ENCODE results near the gene CBARP.

CBARP gene

DNA sequence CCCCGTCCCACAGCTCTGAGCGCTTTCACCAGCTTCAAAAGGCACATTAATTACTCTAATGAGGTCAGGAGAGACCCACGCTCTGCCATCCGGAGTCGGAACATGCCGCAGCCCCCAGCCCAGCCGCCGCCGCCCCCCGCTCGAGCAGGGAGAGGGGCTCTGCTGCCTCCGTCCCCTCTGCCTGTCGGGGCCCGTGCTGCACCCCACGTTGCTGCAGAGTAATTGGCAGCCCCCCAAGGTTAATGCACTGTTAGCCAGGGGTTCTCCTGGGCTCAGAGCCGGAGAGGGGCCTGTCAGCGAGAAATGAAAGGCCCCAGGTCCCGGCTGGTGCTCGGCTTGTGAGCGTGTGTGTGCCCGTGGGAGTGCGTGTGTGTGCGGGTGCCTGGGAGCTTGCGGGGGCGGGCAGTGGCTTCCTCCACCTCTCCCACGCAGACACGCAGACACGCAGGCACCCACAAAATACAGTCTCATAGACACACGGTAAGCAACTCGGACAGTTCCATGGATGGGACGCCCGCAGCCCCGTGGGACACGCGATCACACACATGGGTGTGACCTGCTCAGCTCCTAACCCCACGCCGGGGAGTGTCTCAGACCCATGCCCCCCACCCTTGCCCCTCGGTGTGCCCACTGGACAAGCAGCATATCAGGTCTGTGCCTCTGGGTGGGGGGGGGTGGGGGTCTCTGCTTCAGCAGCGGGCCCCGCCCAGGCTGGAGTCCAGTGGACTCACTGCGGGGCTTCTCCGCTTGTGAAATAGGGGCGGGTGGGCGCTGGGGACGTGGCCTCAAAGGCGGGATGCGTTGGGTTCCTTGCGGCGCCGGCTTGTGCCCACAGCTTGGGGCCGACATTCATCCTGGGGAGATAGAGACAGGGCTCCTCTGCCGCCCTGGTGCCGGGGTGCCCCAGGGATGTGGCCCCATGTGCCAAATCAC lies 43.1 kb upstream of the CBARP start:
- no peak overlapping the region for H3K4me3 ChIP-seq (ENCODE audit: extremely low read depth, insufficient read depth, low read length, poor library complexity, severe bottlenecking)
- H3K4me1 ChIP-seq (ENCODE audit: control insufficient read depth, insufficient read depth, low read length, poor library complexity, severe bottlenecking) = no peaks in the 10 kb centered on the region
- H3K9me3 ChIP-seq (ENCODE audit: control insufficient read depth, low read length) = no peaks in the 10 kb centered on the region
- no peak overlapping the region for H3K27ac ChIP-seq (ENCODE audit: low read depth, low read length, severe bottlenecking)
- 93 to 94% methylated on average over 48 to 50 of the region's 53 CpGs for WGBS, 2 experiments (ENCODE audit: insufficient coverage in 2 of 2)
- peaks cover 15% of the 10 kb centered on the region for H3K36me3 ChIP-seq (ENCODE audit: control insufficient read depth, insufficient read depth, low read length)

DNA sequence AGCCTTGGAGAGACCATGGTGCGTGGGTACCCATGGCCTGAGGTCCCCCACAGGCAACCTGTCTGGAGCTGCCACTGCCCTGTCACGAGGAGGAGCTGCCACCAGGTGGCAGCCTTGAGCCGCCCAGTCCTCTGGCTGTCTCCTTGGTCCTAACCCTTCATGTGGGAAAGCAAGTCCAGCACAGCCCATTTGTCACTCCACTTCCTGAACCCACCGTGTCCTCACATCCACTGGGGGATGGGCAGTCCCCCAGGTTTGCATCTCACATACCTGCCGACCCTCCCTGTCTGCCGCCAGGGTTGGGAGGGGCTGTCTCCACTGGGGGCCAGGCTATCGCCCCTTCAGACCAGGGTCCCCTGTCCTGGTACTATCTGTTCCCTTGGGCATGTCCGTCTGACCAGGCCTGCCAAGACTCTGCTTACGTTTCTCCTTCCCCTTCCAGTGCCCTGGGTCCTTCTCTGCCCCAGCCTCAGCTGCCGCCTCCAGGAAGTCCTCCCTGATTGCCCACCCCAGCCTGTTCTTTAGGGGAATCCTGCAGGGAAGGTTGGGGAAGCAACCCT lies 42.1 kb upstream of the CBARP start:
- H3K36me3 ChIP-seq (ENCODE audit: control insufficient read depth, insufficient read depth, low read length) = peaks cover 17% of the 10 kb centered on the region
- 41 to 43% methylated on average over 9 of the region's 10 CpGs for WGBS, 2 experiments (ENCODE audit: insufficient coverage in 2 of 2)
- no peaks in the 10 kb centered on the region for H3K4me1 ChIP-seq (ENCODE audit: control insufficient read depth, insufficient read depth, low read length, poor library complexity, severe bottlenecking)
- H3K9me3 ChIP-seq (ENCODE audit: control insufficient read depth, low read length) = no peaks in the 10 kb centered on the region
- H3K27ac ChIP-seq (ENCODE audit: low read depth, low read length, severe bottlenecking) = no peak overlapping the region
- H3K4me3 ChIP-seq (ENCODE audit: extremely low read depth, insufficient read depth, low read length, poor library complexity, severe bottlenecking) = no peak overlapping the region

DNA sequence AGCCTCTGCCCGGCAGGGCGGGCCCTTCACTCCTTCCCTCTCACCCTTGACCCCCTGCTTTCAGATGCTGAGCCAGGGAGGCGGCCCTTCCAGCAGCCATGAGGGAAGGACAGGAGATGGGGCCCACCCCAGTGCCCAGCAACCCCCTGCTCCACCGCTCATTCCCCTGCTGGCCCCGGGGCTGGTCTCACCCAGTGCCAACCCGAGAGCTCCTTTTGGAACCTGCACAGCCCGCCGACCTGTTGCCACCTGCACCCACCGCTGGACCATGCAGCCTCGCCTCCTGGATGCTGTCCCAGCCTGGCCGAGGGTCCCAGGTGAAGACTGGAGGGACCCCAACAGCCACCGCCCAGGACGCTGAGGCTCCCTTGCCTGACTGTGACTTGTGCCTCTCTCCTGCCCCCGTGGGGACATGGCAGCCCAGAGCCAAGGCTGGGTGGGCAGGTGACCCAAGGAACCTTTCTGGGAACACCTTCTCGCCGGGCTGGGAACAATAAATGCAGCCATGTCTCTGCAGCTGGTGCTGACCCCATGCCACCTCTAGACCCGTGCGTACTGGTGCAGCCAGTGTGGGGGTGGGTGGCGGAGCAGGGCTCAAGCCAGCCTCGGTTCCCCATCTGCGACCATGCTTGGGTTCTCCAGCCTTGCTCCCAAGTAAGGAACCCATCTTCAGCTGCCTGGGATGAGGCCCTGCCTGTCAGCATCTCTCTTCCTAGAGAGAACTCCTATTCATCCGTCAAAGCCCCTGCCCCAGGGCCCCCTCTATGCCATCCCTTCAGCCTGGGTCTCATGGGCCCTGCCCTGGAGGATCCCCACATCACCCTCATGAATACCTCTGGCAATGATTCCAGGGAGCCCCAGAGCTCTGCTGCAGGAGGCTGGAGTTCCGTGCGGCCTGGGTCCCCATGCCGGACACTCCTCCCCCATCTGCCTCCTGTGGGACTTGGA lies 41.2 kb upstream of the CBARP start:
- H3K27ac ChIP-seq (ENCODE audit: low read depth, low read length, severe bottlenecking) = no peak overlapping the region

DNA sequence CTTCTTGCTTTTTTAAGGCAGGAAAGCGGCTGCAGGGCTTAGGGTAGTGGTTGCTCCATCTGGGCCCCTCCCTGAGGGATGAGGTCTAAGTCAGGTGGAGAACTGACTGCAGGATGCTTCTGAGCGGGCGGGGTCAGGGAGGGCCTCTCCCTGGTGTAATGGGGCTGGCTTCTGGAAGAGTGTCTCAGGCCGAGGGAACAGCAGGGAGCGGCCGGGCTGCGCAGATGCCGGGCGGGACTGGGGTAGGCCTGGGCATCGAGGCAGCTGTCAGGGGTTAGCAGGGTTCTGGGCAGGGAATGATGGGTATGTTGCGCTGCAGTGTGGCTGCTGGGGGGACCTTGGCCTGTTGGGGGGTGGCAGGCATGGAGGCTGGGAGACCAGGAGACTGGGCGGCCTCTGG lies 40.3 kb upstream of the CBARP start:
- peaks cover 9% of the 10 kb centered on the region for H3K4me1 ChIP-seq (ENCODE audit: control insufficient read depth, insufficient read depth, low read length, poor library complexity, severe bottlenecking)
- no peaks in the 10 kb centered on the region for H3K9me3 ChIP-seq (ENCODE audit: control insufficient read depth, low read length)
- peaks cover 35% of the 10 kb centered on the region for H3K36me3 ChIP-seq (ENCODE audit: control insufficient read depth, insufficient read depth, low read length)
- no peak overlapping the region for H3K4me3 ChIP-seq (ENCODE audit: extremely low read depth, insufficient read depth, low read length, poor library complexity, severe bottlenecking)
- 94 to 95% methylated on average over 9 to 11 of the region's 12 CpGs for WGBS, 2 experiments (ENCODE audit: insufficient coverage in 2 of 2)
- no peak overlapping the region for H3K27ac ChIP-seq (ENCODE audit: low read depth, low read length, severe bottlenecking)

More for the DNA sequence above, 41.2 kb upstream of the CBARP start:
- peaks cover 7% of the 10 kb centered on the region for H3K4me1 ChIP-seq (ENCODE audit: control insufficient read depth, insufficient read depth, low read length, poor library complexity, severe bottlenecking)
- H3K9me3 ChIP-seq (ENCODE audit: control insufficient read depth, low read length) = no peaks in the 10 kb centered on the region
- WGBS, 2 experiments (ENCODE audit: insufficient coverage in 2 of 2) = 92 to 96% methylated on average over 21 to 23 of the region's 25 CpGs
- peaks cover 25% of the 10 kb centered on the region for H3K36me3 ChIP-seq (ENCODE audit: control insufficient read depth, insufficient read depth, low read length)
- H3K4me3 ChIP-seq (ENCODE audit: extremely low read depth, insufficient read depth, low read length, poor library complexity, severe bottlenecking) = no peak overlapping the region

DNA sequence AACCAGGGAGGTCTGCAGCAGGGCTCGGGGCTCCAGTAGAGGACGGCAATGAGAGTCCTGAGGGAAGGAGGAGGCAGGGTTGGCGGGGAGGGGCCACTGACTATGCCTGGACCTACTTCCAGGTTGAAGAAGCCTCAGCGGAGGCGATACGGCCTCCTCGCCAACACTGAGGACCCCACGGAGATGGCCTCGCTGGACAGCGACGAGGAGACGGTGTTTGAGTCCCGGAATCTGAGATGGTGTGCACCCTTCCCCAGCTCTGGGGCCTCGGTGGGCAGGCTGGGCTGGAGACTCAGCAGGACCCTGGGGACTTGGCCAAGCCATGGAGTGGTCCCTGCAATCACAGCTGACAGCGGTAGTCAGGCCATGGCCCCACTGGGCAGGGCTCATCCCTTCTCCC lies 39.3 kb upstream of the CBARP start:
- Histone ChIP-seq H3K4me1 (ENCODE audit: control insufficient read depth, insufficient read depth, low read length, poor library complexity, severe bottlenecking) (peaks cover 17% of the 10 kb centered on the region), H3K4me3 (ENCODE audit: extremely low read depth, insufficient read depth, low read length, poor library complexity, severe bottlenecking) (no peak overlapping the region), H3K9me3 (ENCODE audit: control insufficient read depth, low read length) (no peaks in the 10 kb centered on the region), H3K36me3 (ENCODE audit: control insufficient read depth, insufficient read depth, low read length) (peaks cover 45% of the 10 kb centered on the region), H3K27ac (ENCODE audit: low read depth, low read length, severe bottlenecking) (no peak overlapping the region)
- 94 to 98% methylated on average over 14 to 15 of the region's 15 CpGs for WGBS, 2 experiments (ENCODE audit: insufficient coverage in 2 of 2)

DNA sequence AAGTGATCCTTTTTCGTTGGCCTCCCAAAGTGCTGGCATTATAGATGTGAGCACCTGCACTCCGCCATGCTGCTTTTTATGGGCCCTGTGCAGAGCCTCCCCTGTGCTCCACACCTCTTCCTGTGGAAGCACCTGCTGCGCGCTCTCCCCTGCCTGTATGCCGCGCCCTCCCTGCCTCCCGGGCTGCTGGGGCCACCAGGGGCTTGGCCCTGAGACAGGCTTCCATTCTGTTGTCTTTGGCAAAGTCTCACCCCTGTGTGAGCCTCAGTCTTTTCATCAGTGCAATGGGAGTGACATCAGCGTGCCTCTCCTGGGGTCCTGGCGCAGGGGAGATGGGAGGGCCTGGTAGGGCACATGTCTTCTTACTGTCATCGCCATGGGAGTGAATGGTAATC lies 38.8 kb upstream of the CBARP start:
- H3K27ac ChIP-seq (ENCODE audit: low read depth, low read length, severe bottlenecking) = no peak overlapping the region
- H3K4me3 ChIP-seq (ENCODE audit: extremely low read depth, insufficient read depth, low read length, poor library complexity, severe bottlenecking) = peak overlapping the region; percentile 52
- H3K4me1 ChIP-seq (ENCODE audit: control insufficient read depth, insufficient read depth, low read length, poor library complexity, severe bottlenecking) = peaks cover 21% of the 10 kb centered on the region
- 86 to 88% methylated on average over 10 of the region's 10 CpGs for WGBS, 2 experiments (ENCODE audit: insufficient coverage in 2 of 2)
- H3K36me3 ChIP-seq (ENCODE audit: control insufficient read depth, insufficient read depth, low read length) = peaks cover 49% of the 10 kb centered on the region
- no peaks in the 10 kb centered on the region for H3K9me3 ChIP-seq (ENCODE audit: control insufficient read depth, low read length)

DNA sequence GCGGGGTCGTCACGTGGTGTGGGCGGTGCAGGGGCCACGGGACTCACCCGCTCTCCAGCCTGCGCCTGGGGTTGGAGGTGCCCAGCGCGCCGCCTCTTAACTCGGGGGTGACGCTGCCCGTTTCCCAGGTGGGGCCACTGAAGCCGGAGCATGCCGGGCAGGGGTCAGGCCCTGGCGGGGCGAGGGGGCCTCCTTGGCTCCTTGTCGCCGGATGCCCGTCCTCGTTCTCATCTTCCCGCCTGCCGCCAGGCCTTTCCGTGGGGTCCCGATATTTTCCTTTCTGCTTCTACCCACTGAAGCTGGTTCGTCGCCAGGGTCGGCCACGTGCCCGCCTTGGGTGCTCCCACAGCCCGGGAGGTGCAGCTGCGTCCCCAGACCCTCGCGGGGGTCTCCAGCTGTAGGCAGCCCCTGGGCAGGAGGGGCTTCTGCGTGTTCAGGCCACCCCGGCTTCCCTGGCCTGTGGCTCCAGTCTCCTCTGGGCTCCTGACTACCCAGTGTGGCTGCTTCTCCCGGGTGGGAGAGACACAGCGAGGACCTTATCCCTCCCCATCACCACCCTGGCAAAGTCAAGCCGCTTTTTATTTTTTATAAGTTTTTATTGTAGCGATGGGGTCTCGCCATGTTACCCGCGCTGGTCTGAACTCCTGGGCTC lies 38.3 kb upstream of the CBARP start:
- Histone ChIP-seq H3K9me3 (ENCODE audit: control insufficient read depth, low read length) (no peaks in the 10 kb centered on the region), H3K4me1 (ENCODE audit: control insufficient read depth, insufficient read depth, low read length, poor library complexity, severe bottlenecking) (peaks cover 26% of the 10 kb centered on the region), H3K4me3 (ENCODE audit: extremely low read depth, insufficient read depth, low read length, poor library complexity, severe bottlenecking) (peak overlapping the region; percentile 52), H3K36me3 (ENCODE audit: control insufficient read depth, insufficient read depth, low read length) (peaks cover 54% of the 10 kb centered on the region), H3K27ac (ENCODE audit: low read depth, low read length, severe bottlenecking) (peak overlapping the region; percentile 99)
- WGBS, 2 experiments (ENCODE audit: insufficient coverage in 2 of 2) = 16 to 20% methylated on average over 36 of the region's 43 CpGs

DNA sequence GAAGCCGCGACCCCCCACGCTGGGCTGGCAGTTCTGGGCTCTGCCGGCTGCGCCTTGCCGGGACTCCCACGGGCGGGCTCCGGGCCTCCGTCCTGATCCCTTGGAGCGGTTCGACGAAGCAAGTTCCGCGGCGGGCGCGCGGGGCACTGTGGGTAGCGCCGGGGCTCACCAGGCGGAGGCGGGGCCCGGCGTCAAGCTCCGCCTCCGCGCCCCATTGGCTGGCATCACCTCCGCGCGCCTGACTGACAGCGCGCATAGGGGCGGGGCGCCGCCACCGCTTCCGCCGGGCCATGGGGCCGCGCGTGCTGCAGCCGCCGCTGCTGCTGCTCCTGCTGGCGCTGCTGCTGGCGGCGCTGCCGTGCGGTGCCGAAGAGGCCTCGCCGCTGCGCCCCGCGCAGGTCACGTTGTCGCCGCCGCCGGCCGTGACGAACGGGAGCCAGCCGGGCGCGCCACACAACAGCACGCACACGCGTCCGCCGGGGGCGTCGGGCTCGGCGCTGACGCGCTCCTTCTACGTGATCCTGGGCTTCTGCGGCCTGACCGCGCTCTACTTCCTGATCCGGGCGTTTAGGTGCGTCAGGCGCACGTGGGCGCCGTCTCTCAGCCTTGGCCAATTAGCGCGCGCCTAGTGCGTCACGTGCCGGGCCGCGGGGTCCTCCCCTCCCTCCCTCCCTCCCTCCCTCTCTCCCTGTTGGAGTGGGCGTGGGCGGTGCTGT lies 37.6 kb upstream of the CBARP start, which contains the start of gene FAM174C:
TSS of gene FAM174C (plus strand) at position 271 of the 716 bp plus-strand sequence. CDS start at position 291, 20 bp downstream.
- Histone ChIP-seq H3K4me3 (ENCODE audit: extremely low read depth, insufficient read depth, low read length, poor library complexity, severe bottlenecking) (peak within 1 kb of the TSS; percentile 52), H3K27ac (ENCODE audit: low read depth, low read length, severe bottlenecking) (peak within 1 kb of the TSS; percentile 99), H3K36me3 (ENCODE audit: control insufficient read depth, insufficient read depth, low read length) (peaks cover 61% of the 10 kb centered on the region), H3K4me1 (ENCODE audit: control insufficient read depth, insufficient read depth, low read length, poor library complexity, severe bottlenecking) (peaks cover 33% of the 10 kb centered on the region), H3K9me3 (ENCODE audit: control insufficient read depth, low read length) (no peaks in the 10 kb centered on the region)
- 0% methylated on average over 73 to 90 of the region's 98 CpGs for WGBS, 2 experiments (ENCODE audit: insufficient coverage in 2 of 2)

DNA sequence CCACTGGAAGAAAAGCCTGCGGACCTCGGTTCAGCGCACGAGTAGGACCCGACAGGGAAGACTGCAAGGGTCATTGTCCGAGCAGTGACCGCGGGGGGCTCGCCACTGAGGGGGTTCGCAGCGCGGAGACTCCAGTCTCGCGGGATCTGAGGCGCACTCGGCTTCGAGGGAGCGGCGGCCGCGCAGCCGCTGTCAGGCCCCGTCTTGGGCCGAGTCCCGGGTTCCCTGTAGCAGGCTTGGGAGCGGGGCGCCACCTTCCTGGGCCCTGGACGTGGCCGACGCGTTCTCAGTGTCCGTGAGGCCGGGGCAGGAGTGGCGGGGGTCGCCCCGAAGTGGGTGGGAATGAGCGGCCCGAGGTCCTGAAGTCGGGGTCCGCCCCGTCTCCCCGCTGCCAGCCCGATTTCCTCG lies 37.1 kb upstream of the CBARP start:
- H3K36me3 ChIP-seq (ENCODE audit: control insufficient read depth, insufficient read depth, low read length) = peaks cover 66% of the 10 kb centered on the region
- H3K9me3 ChIP-seq (ENCODE audit: control insufficient read depth, low read length) = no peaks in the 10 kb centered on the region
- H3K4me3 ChIP-seq (ENCODE audit: extremely low read depth, insufficient read depth, low read length, poor library complexity, severe bottlenecking) = peak overlapping the region; percentile 52
- peak overlapping the region; percentile 99 for H3K27ac ChIP-seq (ENCODE audit: low read depth, low read length, severe bottlenecking)
- WGBS, 2 experiments (ENCODE audit: insufficient coverage in 2 of 2) = 45 to 54% methylated on average over 40 to 43 of the region's 44 CpGs
- peaks cover 35% of the 10 kb centered on the region for H3K4me1 ChIP-seq (ENCODE audit: control insufficient read depth, insufficient read depth, low read length, poor library complexity, severe bottlenecking)

Data from mesodermal cell (in vitro differentiated cells).